ENCODE data around the gene ZNF681. TPM values are rescaled to one million over a fixed set of nuclear protein-coding genes. Genes with fewer than 3 reads are reported as not detected.
A peak's percentile ranks its signal among the peaks of the same experiment; 100 is the strongest.
"Not testable (repeated sequence)": the region's sequence is repeated elsewhere in the genome, so short reads cannot be mapped to it uniquely, and the experiment has no call there.

The ZNF681 gene
- total RNA-seq, 1 experiment from 2014 or later = 2.4 TPM

GRCh38 chr19:23706657-23707056, 52.0 kb downstream of the ZNF681 start:
- H4K20me1 ChIP-seq (ENCODE audit: insufficient read depth) = no peaks in the 10 kb centered on the region
- H3K36me3 ChIP-seq (ENCODE audit: low read depth) = no peaks in the 10 kb centered on the region
- ChIA-PET POLR2A (ENCODE audit: unreplicated experiment) (no interaction called here), CTCF (no interaction called here)
- no peaks in the 10 kb centered on the region for H3K27me3 ChIP-seq (ENCODE audit: insufficient read depth, low read depth)
- H3K4me2 ChIP-seq = no peak overlapping the region
- TF ChIP-seq EZH2 (IDR thresholded peaks at IDR 0.05; ENCODE audit: low read depth) = no peak
- TF ChIP-seq CTCF (conservative IDR thresholded peaks at IDR 0.05) = no peak
- H3K27ac ChIP-seq = no peak overlapping the region
- BruUV-seq (replicated peaks) = no TSS peak
- no peak overlapping the region for H3K4me3 ChIP-seq
- peaks cover 12% of the 10 kb centered on the region for H3K9me3 ChIP-seq (ENCODE audit: insufficient read depth, low read depth)
- H3F3A ChIP-seq (ENCODE audit: insufficient read depth, low read depth) = no peaks in the 10 kb centered on the region
- H3K79me2 ChIP-seq (ENCODE audit: low read depth) = no peaks in the 10 kb centered on the region
- no peak overlapping the region for H2AFZ ChIP-seq
- no peaks in the 10 kb centered on the region for H3K9me2 ChIP-seq (ENCODE audit: insufficient read depth)
- H3K4me1 ChIP-seq (replicated peaks; ENCODE audit: insufficient read depth) = no peaks in the 10 kb centered on the region
- intact Hi-C loops (cut with micrococcal nuclease; ENCODE audit: unreplicated experiment) = no loop called here
- no peak for DNase-seq

GRCh38 chr19:23699521-23699860, 59.2 kb downstream of the ZNF681 start:
- POLR2A ChIA-PET (ENCODE audit: unreplicated experiment) = interaction anchor here (0.6 to 0.7 kb wide), 3 partner anchors 13 to 826 kb away, joined by 3 to 23 read pairs (median 7); partner anchors contain the start of genes ZNF675 and ZNF681
- DNase-seq = peak in 1 of 2 experiments; percentile 62
- H3K79me2 ChIP-seq (ENCODE audit: low read depth) = no peaks in the 10 kb centered on the region
- H3K9me3 ChIP-seq (ENCODE audit: insufficient read depth, low read depth) = peaks cover 11% of the 10 kb centered on the region; the same call in 1 of the 2 replicates
- H3K9me2 ChIP-seq (ENCODE audit: insufficient read depth) = no peaks in the 10 kb centered on the region
- H3K36me3 ChIP-seq (ENCODE audit: low read depth) = no peaks in the 10 kb centered on the region
- CTCF ChIA-PET = interaction anchor here (0.6 kb wide), 1 partner anchor 216 kb away, joined by 4 read pairs; no protein-coding TSS in a partner anchor
- no peaks in the 10 kb centered on the region for H4K20me1 ChIP-seq (ENCODE audit: insufficient read depth)
- no peaks in the 10 kb centered on the region; the same call in 1 of the 2 replicates for H3K4me1 ChIP-seq (replicated peaks; ENCODE audit: insufficient read depth)
- intact Hi-C loops (cut with micrococcal nuclease; ENCODE audit: unreplicated experiment) = no loop called here
- TF ChIP-seq CTCF (conservative IDR thresholded peaks at IDR 0.05) = no peak
- TF ChIP-seq EZH2 (IDR thresholded peaks at IDR 0.05; ENCODE audit: low read depth) = no peak
- BruUV-seq (replicated peaks) = no TSS peak
- 0 out of 2 replicates have a peak overlapping the region, but pooled peaks have one; percentile 4 for H3K4me2 ChIP-seq
- H3K27me3 ChIP-seq (ENCODE audit: insufficient read depth, low read depth) = no peaks in the 10 kb centered on the region
- H3K27ac ChIP-seq = no peak overlapping the region
- no peaks in the 10 kb centered on the region for H3F3A ChIP-seq (ENCODE audit: insufficient read depth, low read depth)
- H2AFZ ChIP-seq = no peak overlapping the region
- H3K4me3 ChIP-seq = no peak overlapping the region

GRCh38 chr19:23698711-23699520, 59.8 kb downstream of the ZNF681 start:
- Histone ChIP-seq H2AFZ (no peak overlapping the region), H3K27ac (no peak overlapping the region; the same call in 1 of the 2 replicates), H3K4me3 (no peak overlapping the region), H3K27me3 (ENCODE audit: insufficient read depth, low read depth) (no peaks in the 10 kb centered on the region), H3K9me2 (ENCODE audit: insufficient read depth) (no peaks in the 10 kb centered on the region), H3K4me1 (replicated peaks; ENCODE audit: insufficient read depth) (no peaks in the 10 kb centered on the region; the same call in 1 of the 2 replicates), H4K20me1 (ENCODE audit: insufficient read depth) (no peaks in the 10 kb centered on the region), H3K36me3 (ENCODE audit: low read depth) (no peaks in the 10 kb centered on the region), H3K4me2 (0 out of 2 replicates have a peak overlapping the region, but pooled peaks have one; percentile 4), H3K9me3 (ENCODE audit: insufficient read depth, low read depth) (peaks cover 11% of the 10 kb centered on the region; the same call in 1 of the 2 replicates), H3F3A (ENCODE audit: insufficient read depth, low read depth) (no peaks in the 10 kb centered on the region), H3K79me2 (ENCODE audit: low read depth) (no peaks in the 10 kb centered on the region)
- CTCF ChIA-PET = interaction anchor here (0.6 kb wide), 1 partner anchor 215 kb away, joined by 4 read pairs; no protein-coding TSS in a partner anchor
- BruUV-seq (replicated peaks) = no TSS peak
- TF ChIP-seq EZH2 (IDR thresholded peaks at IDR 0.05; ENCODE audit: low read depth) = no peak
- TF ChIP-seq CTCF (conservative IDR thresholded peaks at IDR 0.05) = no peak
- POLR2A ChIA-PET (ENCODE audit: unreplicated experiment) = interaction anchor here (0.6 to 0.7 kb wide), 3 partner anchors 12 to 825 kb away, joined by 3 to 23 read pairs (median 7); partner anchors contain the start of genes ZNF675 and ZNF681
- peak in 1 of 2 experiments; percentile 60 for DNase-seq
- intact Hi-C loops (cut with micrococcal nuclease; ENCODE audit: unreplicated experiment) = no loop called here

GRCh38 chr19:23692937-23693336, 65.8 kb downstream of the ZNF681 start:
- H3K27ac ChIP-seq; H3K79me2 ChIP-seq (ENCODE audit: low read depth); H3K9me3 ChIP-seq (ENCODE audit: insufficient read depth, low read depth); H3K36me3 ChIP-seq (ENCODE audit: low read depth); H2AFZ ChIP-seq; intact Hi-C loops (cut with micrococcal nuclease; ENCODE audit: unreplicated experiment); H3K27me3 ChIP-seq (ENCODE audit: insufficient read depth, low read depth); H3K4me2 ChIP-seq; H3K9me2 ChIP-seq (ENCODE audit: insufficient read depth); CTCF ChIA-PET; POLR2A ChIA-PET (ENCODE audit: unreplicated experiment); H3K4me3 ChIP-seq; H4K20me1 ChIP-seq (ENCODE audit: insufficient read depth); DNase-seq; H3K4me1 ChIP-seq (replicated peaks; ENCODE audit: insufficient read depth); BruUV-seq (replicated peaks); H3F3A ChIP-seq (ENCODE audit: insufficient read depth, low read depth): not testable (repeated sequence)

All from PC-9 (cell line).